Activated T-helper 9 cell treated with anti-CD3 and anti-CD28 coated beads, Interleukin-2, amount 50 U/mL, for 16 hours (primary cell): Measurements from ENCODE around the gene COBLL1.
"Not testable (repeated sequence)": the region's sequence is repeated elsewhere in the genome, so short reads cannot be mapped to it uniquely, and the experiment has no call there.

Experiments used
- DNase-seq: peaks from one replicate; pipeline ENCODE4 v3.0.0-alpha.2; 2020; ENCODE audit warnings: low read depth

Gene COBLL1

GRCh38 chr2:164789968-164790367 is 51.7 kb downstream of the COBLL1 start:
- DNase-seq, result no peak

- no peak for DNase-seq
Observed at GRCh38 chr2:164786787-164787186, 54.8 kb downstream of the COBLL1 start.

- no peak for DNase-seq
Observed at GRCh38 chr2:164785457-164785856, 56.2 kb downstream of the COBLL1 start.

GRCh38 chr2:164784376-164784775 is 57.2 kb downstream of the COBLL1 start:
- no peak for DNase-seq

GRCh38 chr2:164782323-164782722 is 59.3 kb downstream of the COBLL1 start:
- no peak for DNase-seq

- no peak for DNase-seq
Observed at GRCh38 chr2:164781394-164781793, 60.2 kb downstream of the COBLL1 start.

GRCh38 chr2:164780611-164781178 is 60.9 kb downstream of the COBLL1 start:
- no peak for DNase-seq

GRCh38 chr2:164779383-164780057 is 62.1 kb downstream of the COBLL1 start:
- no peak for DNase-seq

- no peak for DNase-seq
Observed at GRCh38 chr2:164778723-164779122, 62.9 kb downstream of the COBLL1 start.

GRCh38 chr2:164777847-164778461 is 63.7 kb downstream of the COBLL1 start:
- no peak for DNase-seq

GRCh38 chr2:164773635-164774034 is 68.0 kb downstream of the COBLL1 start:
- DNase-seq, result no peak

- DNase-seq, result no peak
Observed at GRCh38 chr2:164773091-164773490, 68.5 kb downstream of the COBLL1 start.

GRCh38 chr2:164771897-164772296 is 69.7 kb downstream of the COBLL1 start:
- no peak for DNase-seq

- no peak for DNase-seq
Observed at GRCh38 chr2:164770421-164770916, 71.2 kb downstream of the COBLL1 start.

GRCh38 chr2:164766954-164767320 is 74.7 kb downstream of the COBLL1 start:
- DNase-seq, result no peak

- no peak for DNase-seq
Observed at GRCh38 chr2:164766216-164766953, 75.2 kb downstream of the COBLL1 start.

- DNase-seq, result no peak
Observed at GRCh38 chr2:164764996-164765395, 76.6 kb downstream of the COBLL1 start.

GRCh38 chr2:164764474-164764873 is 77.1 kb downstream of the COBLL1 start:
- DNase-seq, result no peak

- no peak for DNase-seq
Observed at GRCh38 chr2:164763431-164763830, 78.2 kb downstream of the COBLL1 start.

GRCh38 chr2:164761737-164762460 is 79.7 kb downstream of the COBLL1 start:
- DNase-seq, result no peak

- DNase-seq, result not testable (repeated sequence)
Observed at GRCh38 chr2:164761201-164761600, 80.4 kb downstream of the COBLL1 start.

GRCh38 chr2:164760179-164760578 is 81.4 kb downstream of the COBLL1 start:
- DNase-seq, result no peak
